GM18508 (cell line): ENCODE data around the gene ALKBH7.
"Not testable (repeated sequence)": the region's sequence is repeated elsewhere in the genome, so short reads cannot be mapped to it uniquely, and the experiment has no call there.

Source experiments
- ATAC-seq: cut with Tn5 transposase; IDR thresholded peaks from one replicate; pipeline ENCODE4 v1.9.1; 2021; ENCODE audit warnings: moderate number of reproducible peaks; ENCODE audit not compliant: insufficient read depth, unreplicated experiment

The ALKBH7 gene, protein sequence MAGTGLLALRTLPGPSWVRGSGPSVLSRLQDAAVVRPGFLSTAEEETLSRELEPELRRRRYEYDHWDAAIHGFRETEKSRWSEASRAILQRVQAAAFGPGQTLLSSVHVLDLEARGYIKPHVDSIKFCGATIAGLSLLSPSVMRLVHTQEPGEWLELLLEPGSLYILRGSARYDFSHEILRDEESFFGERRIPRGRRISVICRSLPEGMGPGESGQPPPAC

DNA sequence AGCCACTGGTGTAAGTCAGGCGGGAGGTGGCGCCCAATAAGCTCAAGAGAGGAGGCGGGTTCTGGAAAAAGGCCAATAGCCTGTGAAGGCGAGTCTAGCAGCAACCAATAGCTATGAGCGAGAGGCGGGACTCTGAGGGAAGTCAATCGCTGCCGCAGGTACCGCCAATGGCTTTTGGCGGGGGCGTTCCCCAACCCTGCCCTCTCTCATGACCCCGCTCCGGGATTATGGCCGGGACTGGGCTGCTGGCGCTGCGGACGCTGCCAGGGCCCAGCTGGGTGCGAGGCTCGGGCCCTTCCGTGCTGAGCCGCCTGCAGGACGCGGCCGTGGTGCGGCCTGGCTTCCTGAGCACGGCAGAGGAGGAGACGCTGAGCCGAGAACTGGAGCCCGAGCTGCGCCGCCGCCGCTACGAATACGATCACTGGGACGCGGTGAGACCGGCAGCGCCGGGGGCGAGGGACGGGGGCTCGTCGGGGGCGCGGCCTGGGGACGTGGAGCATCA lies at the start of gene ALKBH7:
Gene ALKBH7 (plus strand): TSS at position 201 of the 502 bp plus-strand sequence. CDS start 27 bp downstream, at position 228.
- peak; percentile 73 for ATAC-seq

DNA sequence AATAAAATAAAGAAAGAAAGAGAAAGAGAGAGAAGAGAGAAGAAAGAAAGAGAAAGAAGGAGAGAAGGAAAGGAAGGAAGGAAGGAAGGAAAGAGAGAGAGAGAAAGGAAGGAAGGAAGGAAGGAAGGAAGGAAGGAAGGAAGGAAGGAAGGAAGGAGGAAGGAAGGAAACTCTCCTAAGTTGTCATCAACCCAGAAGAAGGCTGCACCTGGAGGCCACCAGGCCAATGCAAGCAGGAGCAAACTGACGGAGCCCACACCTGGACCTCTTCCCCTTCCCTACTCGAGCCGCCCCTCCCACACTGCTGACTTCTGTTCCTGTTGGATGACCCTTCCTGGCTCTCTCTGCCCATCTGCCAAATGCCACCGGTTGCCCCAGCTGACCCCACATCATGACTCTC lies 47.8 kb upstream of the ALKBH7 start:
- no peak for ATAC-seq

DNA sequence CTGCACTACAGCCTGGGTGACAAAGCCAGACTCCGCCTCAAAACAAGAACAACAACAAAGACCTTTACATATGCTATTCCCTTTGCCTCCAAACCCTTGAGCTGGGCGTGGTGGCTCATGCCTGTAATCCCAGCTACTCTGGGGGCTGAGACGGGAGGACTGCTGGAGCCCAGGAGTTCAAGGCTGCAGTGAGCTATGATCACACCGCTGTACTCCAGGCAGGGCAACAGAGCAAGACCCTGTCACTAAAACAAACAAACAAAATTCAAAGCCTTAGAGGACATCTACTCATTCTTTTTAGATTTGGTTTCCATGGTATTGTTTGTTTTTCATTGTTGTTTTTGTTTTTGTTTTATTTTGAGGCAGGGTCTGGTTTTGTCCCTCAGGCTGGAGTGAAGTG lies 47.0 kb upstream of the ALKBH7 start:
- ATAC-seq = no peak

DNA sequence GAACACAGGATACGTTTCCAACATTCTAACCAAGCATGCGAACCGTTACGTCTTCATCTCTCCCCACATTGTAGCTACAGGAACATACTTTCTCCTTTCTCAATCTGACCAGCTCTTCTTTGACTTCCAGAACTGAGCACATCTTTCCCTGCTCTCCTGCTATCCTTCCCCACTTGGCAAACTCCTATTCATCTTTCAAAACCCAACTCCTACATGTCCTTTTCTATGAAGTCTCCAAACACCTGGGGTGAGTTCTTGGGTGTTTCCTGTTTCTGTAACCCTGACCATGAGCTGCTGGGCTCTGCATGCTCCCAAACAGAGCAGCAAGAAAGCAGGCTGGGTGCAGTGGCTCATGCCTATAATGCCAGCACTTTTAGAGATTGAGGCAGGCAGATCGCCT lies 45.8 kb upstream of the ALKBH7 start:
- ATAC-seq = no peak

DNA sequence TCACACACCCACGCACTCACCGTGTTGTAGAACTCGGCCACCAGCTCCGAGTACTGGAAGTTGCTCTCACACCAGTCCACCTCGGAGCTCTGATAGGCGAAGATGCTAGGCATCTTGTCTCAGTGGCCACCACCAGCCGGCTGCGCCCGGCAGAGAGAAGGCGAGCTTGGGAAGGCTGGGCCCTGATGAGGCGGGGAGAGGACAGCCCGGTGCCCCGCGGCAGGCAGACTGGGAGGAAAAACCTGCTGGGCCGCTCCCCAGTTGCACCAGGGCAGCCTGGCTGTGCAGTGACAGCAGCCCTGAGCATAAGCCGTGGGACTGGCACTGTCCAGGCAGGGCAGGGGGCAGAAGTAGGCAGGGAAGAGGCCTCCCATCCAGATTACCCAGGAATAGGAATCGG lies 39.2 kb upstream of the ALKBH7 start, which contains the start of gene ACER1:
Gene ACER1 (minus strand): TSS at position 174 of the 400 bp plus-strand sequence. CDS start 61 bp downstream, at position 113.
- ATAC-seq = no peak

DNA sequence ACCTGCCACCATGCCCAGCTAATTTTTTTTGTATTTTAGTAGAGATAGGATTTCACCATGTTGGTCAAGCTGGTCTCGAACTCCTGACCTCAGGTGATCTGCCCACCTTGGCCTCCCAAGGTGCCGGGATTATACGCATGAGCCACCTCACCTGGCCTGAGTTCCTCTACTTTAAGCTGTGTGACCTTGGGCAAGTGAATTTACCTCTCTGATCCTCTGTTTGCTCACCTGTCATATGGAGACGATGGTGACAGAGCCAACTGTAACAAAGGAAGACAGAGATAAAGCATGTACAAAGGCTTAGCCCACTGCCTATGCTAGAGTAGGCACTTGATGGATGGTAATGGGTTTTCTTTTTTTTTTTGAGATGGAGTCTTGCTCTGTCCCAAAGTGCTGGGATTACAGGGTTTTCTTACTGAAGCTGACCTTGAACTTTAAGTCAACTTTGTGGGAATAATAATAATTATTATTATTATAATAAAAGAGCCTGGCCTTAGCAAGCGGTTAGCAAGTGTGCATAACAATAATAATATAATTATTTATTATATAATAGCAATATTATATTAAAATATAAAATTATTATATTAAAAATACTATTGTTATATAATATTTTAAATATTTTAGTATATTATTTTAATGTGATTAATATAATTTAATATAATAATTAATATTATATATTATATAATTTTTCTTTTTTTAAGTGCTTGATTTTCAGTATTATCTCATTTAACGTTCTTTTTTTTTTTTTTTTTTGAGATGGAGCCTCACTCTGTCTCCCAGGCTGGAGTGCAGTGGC lies 37.9 kb upstream of the ALKBH7 start:
- ATAC-seq = no peak

DNA sequence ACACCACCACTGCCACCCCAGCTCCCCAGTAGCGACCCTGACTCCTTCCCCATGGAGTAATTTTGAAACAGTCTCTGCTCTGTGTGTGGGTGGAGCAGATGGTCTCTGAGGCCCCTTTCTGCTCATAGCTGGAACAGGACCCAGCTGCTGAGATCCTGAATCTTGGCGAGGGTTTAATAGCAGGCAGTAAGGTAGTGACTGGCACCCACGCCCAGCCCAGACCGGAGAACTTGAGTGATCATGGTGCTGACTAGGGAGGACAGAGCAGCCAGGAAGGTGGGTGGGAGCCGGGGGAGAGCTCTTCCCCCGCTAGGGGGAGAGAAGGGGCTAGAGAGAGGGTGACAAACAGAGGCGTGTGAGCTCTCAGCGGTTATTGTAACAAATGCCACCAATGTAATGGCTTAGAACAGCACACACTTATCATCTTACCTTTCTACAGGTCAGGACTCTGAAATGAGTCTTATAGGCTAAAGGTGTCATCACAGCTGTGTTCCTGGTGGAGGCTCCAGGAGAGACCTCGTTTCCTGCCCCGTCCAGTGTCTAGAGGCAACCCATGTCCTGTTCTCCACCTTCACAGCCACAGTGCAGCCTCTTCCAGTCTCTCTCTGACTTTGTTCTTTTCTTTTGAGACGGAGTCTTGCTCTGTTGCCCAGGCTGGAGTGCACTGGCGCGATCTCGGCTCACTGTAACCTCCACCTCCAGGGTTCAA lies 31.9 kb upstream of the ALKBH7 start:
- ATAC-seq = no peak

DNA sequence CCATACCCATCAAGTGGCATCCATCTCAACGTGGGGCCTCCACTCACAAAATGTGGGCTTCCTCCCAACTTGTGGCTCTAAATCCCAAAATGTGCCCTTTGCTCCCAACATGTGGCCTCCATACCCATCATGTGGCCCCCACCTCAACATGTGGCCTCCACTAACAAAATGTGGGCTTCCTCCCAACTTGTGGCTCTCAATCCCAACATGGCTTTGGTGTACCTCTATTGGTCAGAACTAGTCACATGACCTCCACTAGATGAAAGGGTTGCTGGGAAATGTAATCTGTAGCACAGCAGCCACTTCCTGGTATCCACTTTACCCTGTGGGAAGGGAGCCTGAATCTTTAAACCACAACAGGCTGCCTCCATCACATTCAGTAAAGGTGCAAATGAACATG lies 29.1 kb upstream of the ALKBH7 start:
- ATAC-seq = no peak

DNA sequence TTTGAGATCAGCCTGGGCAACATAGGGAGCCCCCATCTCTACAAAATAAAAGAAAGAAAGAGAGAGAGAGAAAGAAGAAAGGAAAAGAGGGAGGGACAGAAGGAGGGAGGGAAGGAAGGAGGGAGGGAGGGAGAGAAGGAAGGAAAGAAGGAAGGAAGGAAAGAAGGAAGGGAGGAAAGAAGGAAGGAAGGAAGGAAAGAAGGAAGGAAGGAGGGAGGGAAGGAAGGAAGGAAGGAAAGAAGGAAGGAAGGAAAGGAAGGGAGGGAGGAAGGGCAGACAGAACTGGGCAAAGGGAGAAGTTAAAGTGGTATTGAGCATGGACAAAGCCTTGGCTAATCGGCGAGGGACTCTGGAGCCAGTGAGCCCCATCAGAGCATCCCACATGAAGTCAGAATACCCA lies 23.3 kb upstream of the ALKBH7 start:
- ATAC-seq = not testable (repeated sequence)

DNA sequence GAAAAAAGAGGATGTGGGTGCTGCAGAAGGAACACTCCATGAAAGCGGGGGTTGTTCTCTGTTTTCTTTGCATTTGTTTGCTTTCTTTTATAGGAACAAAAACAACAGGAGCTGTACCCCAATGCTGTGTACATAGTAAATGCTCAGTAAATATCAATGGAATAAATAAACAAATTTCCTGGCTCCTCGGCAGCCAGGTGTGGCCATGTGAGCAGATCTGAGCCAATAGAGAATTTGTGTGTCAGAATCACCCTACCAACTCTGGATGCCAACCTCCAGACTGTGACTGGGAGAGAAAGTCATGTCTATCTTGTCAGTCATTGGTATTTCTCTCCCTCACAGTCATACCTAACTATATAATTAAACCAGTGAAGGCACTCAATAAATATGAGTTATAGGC lies 21.9 kb upstream of the ALKBH7 start:
- ATAC-seq = no peak

DNA sequence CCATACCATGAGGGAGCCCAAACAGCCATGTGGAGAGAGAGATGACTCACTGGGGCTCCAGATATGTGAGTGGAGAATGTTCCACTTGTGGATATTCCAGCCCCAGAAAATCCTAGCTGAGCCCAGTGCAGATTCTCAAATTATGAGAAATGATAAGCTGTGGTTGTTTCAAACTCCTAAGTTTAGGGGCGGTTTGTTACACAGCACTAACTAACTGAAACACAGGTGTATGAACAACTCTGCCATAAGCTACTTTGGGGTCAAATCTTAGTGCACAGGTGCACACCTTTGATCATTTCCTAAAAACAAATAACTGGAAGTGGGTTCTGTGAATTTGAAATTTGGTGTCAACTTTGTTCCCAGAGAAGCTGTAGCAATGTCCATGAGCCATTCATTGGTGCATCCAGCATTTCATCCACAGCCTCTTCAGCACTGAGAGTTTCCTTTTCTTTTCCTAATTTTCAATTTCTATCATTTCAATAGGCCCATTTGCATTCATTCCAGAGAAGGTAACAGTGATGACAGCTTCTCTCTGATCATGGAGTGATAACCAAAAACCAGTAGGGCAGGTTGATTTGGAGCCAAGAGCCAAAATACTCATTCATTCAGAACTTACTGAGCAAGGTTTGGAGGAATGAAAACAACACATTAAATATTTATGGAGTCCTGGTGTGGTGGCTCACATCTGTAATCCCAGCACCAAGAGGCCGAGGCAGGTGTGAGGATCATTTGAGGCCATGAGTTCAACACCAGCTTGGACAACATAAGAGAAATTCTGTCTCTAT lies 20.0 kb upstream of the ALKBH7 start:
- no peak for ATAC-seq

DNA sequence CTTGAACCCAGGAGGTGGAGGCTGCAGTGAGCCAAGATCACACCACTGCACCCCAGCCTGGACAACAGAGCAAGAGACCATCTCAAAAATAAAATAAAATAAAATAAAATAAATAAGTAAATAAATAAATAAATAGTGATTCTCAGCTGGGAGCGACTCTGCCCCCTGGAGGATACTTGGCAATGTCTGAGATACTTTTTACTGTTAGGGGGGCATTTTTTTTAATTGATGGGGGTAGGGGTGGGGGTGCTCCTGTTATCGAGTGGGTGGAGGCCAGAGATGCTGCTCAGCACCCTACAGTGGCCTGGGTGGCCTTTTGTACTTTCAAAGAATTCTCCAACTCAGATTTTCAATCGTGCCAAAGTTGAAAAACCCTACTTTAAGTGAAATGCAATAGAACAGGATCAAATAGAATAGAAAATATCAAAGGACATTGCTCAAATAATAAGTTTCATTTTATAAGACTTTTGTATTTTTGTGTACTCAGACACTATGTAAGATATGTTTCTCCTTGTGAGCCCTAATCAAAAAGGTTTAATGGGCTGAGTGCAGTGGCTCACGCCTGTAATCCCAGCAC lies 18.4 kb upstream of the ALKBH7 start:
- no peak for ATAC-seq

DNA sequence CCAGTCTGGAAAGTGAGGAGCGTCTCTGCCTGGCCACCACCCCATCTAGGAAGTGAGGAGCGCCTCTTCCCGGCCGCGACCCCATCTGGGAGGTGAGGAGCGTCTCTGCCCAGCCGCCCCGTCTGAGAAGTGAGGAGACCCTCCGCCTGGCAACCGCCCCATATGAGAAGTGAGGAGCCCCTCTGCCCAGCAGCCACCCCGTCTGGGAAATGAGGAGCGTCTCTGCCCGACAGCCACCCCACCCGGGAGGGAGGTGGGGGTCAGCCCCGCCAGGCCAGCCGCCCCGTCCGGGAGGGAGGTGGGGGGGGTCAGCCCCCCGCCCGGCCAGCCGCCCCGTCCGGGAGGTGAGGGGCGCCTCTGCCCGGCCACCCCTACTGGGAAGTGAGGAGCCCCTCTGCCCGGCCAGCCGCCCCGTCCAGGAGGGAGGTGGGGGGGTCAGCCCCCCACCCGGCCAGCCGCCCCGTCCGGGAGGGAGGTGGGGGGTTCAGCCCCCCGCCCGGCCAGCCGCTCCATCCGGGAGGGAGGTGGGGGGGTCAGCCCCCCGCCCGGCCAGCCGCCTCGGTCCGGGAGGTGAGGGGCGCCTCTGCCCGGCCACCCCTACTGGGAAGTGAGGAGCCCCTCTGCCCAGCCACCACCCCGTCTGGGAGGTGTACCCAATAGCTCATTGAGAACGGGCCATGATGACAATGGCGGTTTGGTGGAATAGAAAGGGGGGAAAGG lies 17.1 kb upstream of the ALKBH7 start:
- not testable (repeated sequence) for ATAC-seq

DNA sequence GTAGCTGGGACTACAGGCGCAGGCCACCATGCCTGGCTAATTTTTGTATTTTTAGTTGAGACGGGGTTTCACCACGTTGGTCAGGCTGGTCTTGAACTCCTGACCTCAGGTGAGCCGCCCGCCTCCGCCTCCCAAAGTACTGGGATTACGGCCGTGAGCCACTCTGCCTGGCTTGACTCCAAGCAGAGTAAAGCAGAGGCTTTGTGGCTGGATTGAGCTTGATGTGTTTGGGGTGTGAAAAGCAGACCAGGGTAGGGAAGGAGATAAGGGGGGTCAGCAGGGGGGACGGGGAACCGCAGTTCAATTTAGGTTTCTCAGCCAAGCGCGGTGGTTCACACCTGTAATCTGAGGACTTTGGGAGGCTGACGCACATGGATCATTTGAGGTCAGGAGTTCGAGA lies 15.4 kb upstream of the ALKBH7 start:
- no peak for ATAC-seq

DNA sequence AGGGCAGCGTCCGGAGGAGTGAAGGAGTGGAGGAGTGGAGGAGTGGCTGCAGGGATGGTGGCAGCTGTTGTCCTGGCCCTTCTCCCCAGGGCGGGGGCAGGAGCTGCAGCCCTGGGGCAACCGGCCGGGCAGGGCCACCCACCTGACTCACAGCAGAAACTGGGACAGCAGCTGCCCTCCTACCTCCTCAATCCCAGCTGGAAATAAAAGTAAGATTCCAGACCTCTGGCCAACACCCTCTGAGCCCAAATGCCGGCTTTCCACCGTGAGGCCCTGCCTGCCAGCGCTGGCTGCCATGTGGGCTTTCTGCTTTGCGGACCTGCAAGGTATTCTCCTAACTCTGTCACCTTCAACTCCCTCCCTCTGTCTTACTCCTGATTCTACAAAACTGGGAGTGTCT lies 14.6 kb upstream of the ALKBH7 start:
- no peak for ATAC-seq

DNA sequence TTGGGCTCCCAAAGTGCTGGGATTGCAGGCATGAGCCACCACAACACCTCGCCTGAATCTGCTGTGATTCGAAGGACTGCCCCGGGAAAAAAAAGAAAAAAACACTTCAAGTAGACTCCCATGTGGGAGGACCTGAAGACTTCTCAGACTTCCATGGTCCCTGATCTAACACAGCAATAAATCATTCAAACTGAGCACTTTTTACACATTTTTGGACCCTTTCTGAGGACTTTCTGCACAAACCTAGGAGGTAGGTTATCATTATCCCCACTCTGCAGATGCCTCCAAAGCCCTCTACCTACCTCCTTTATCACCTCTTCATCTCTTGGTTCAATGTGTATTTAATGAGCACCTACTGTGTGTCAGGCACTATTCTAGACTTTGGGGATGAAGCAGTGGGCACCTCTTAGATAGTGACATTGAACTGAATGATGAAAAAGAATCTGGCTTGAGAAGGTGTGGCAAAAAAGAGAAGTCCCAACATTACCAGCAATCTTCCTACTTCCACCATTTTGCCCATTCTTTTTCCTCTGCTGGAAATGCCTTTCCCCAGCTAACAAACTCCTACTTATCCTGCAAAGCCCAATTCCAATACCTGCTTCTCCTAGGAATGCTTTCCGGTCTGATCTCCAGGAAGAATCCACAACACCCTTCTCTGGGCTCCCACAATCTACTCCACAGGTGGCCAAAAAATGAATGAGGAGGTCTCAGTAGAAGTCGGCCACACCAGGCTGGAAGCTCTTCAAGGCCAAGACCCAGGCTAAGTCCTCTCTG lies 12.8 kb upstream of the ALKBH7 start:
- ATAC-seq = no peak

DNA sequence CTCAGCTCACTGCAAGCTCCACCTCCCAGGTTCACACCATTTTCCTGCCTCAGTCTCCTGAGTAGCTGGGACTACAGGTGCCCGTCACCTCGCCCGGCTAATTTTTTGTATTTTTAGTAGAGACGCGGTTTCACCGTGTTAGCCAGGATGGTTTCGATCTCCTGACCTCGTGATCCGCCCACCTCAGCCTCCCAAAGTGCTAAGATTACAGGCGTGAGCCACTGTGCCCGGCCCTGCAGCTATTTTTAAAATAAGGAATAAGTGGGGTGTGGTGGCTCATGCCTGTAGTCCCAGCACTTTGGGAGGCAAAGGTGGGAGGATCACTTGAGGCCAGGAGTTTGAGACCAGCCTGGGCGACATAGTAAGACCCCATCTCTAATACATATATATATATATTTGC lies 12.1 kb upstream of the ALKBH7 start:
- ATAC-seq = not testable (repeated sequence)

DNA sequence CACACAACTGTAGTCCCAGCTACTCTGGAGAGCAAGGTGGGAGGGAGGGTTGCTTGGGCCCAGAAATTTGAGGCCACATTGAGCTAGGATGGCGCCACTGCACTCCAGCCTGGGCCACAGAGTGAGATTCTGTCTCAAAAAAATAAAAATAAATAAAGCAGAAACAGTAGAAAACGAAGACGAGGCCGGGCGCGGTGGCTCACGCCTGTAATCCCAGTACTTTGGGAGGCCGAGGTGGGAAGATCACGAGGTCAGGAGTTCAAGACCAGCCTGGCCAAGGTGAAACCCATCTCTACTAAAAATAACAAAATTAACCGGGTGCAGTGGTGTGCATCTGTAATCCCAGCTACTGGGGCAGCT lies 11.8 kb upstream of the ALKBH7 start:
- ATAC-seq = not testable (repeated sequence)

DNA sequence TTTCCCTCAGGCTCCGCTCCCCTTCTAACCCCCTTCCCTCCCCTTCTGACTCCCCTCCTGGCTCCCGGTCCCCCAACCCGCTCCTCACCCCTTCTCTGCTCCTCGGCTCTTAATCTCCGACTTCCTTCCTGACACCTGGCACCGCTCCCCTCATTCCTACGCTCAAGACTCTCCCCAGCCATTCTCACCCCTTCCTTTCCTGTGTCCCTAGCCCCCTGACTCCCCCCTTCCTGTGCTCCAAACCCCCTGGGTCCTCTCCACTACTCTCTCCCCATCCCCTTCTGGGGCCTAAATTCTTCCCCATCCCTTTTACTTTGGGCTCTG lies 10.6 kb upstream of the ALKBH7 start:
- ATAC-seq = no peak
